Vagina (tissue), 2 donors: ENCODE data around the gene NUDT2.

ENCODE experiments used
- CTCF ChIP-seq, 3 experiments: fragments of 450-650 bp in 2 of 3; fragments of 200-600 bp in 1 of 3; sonication (generic) in 1 of 3; IDR thresholded peaks; one replicate each; pipeline ENCODE4 v1.5.1; 2017 to 2019; ENCODE audit warnings: antibody characterized with exemption in 3 of 3, mild to moderate bottlenecking in 2 of 3, moderate library complexity in 2 of 3
- POLR2A ChIP-seq, 2 donors: fragments of 450-650 bp; IDR thresholded peaks; one replicate each; pipeline ENCODE4 v1.6.1; 2017; ENCODE audit warnings: antibody characterized with exemption in 2 of 2, mild to moderate bottlenecking in 2 of 2, moderate library complexity in 2 of 2

GRCh38 chr9:34375901-34376595, 46.7 kb downstream of the NUDT2 start:
- TF ChIP-seq CTCF (IDR thresholded peaks at IDR 0.05) (no peak), POLR2A (IDR thresholded peaks at IDR 0.05) (no peak)
